Islet of Langerhans (tissue), 1 donor: ENCODE data around the gene ZNF467.

ENCODE experiments used
- FAIRE-seq: peaks from one replicate; lab custom pipeline; 2011; peaks lifted over from hg19 to GRCh38; lab: Jason Lieb, UNC

The ZNF467 gene

GRCh38 chr7:149725916-149726315, 47.5 kb downstream of the ZNF467 start:
- FAIRE-seq: no peak

DNA sequence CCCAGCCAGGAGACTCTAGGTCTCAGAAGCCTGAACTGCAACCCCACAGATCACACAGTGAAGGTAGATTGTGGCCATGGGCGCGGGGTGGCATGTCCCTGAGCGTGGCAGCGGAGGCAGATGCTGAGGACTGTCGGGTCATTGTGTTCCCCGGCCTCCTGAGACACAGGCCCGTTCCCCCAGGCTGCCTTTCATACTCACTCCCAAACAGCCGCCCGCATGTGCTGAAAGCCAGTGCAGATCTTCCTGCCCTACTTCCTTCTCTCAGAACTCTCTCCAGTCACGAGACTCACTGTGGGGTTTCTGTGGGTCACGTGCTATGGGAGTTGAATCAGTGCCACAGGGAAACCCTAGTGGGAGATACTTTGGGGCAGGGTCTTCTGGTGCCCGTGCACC, 48.0 kb downstream of the ZNF467 start:
- FAIRE-seq: no peak

DNA sequence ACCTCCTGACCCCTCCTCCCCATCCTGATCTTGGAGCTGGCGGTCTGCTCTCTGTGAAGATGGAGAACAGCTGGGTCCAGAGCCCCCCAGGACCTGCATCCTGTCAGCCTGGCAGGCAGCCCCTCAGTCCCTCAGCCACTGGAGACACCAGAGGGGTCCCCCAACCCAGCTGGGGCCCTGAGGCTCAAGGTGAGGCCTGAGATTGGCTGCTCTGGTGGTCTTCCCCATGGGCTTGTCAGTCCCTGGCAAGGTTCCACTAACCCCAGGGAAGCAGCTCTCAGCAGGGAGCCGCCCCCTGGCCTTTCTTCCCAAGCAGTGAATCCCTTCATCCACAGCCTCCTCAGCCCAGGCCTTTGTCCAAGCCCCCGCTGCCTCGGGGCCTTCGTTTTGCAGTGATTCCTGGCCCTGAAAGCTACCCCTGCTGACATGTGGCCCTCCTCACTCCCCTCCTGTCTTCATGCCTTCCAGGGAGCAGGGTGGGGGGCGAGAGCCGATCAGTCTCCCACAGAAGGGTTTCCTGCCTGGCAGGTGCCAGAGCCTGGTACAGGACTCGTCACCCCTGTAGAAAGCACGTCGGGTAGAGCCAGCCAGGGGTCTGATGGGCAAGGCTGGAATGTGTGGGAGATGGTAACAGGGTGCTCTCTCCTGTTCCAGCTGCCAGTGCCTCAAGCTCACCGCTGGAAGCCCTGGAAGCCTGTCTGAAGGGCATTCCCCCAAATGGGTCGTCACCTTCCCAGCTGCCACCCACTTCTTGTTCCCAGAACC, 48.5 kb downstream of the ZNF467 start:
- FAIRE-seq: no peak

DNA sequence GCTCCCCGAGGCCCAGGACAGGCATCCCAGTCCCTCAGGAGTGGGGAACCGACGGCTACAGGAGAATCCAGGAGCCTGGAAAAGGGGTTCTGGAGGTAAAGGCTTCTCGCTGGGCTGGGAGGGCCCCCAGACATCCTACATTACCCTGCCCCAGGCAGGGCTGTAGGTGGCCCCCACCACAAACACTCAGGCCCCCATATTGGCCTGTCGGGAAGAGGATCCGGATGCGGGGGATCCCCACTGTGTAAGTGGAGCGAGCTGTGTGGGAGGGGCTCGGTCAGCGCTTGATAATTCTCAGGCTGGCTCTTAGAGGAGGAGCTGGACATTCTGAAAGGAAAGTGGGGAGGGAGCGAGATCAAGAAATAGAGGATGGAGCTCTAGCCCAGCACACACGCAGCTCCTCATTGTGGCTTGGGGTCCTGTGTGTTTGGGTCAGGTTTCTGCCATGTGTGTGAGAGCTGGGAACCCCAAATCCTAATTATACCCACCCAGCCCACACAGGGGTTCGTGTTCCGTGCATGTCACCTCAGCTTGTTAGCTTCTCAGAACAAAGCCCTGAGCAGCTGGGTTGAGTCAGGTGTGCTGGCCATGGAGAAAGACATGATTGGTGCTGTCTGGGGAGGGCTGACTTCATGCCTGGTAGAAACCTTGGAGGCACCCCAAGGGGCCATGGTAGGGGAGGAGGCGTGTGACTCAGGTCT, 49.4 kb downstream of the ZNF467 start:
- no peak for FAIRE-seq

DNA sequence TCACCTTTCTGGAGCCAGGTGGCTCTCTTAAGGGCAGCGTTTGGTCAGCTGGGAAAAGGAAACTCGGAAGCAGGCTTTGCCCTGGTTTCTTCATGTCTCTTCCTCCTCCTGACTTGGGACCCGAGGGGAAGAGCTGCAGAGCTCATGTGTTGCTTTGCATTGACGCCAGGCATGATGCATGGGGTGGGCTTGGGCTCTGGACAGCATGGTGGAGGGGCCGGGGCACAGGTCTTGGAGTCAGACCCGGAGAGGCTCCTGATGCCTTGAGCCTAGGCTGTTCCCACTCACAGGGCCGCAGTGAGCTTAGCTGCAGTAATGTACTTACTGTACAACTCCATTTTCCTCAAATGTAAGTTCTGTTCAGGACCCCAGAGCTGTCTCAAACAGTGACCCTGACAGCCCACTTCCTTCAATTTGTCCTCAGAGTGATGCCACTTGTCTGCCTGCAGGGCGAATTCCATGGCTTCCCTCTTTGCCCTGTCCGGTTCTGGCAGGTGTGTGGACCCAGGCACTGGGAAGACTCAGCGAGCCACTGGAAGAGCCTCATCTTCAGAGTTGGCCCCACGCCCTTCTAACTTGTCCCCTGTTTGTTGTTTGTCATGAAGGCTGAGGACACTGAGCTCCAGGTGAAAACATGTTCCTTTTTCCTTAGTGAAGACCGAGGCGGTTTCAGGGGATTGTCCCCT, 50.2 kb downstream of the ZNF467 start:
- no peak for FAIRE-seq

DNA sequence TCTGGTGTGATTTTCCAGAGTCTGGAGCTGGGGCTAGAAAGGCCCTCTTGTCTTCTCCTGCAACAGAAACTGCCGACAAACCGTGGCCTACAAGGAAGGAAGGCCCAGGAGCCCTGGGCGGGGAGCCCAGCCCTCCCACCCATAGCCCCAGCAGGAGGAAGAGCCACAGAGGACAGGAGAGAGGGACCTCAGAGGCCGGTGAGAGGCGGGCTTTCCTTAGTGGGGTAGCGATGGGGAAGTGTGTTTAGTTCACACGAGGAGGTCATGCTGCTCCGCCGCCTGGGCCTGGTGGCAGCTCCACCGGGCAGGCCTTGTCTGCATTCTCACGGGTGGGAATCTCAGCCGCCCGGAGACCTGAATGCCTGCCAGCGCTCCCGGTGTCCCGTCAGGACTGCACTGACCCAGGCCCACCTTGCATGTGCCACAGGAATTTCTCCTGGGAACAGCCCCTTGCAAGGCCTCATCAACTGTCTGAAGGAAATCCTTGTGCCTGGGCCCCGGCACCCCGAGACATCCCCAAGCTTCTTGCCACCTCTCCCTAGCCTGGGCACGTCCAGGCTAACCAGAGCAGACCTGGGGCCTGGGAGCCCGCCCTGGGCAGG, 50.9 kb downstream of the ZNF467 start:
- no peak for FAIRE-seq

DNA sequence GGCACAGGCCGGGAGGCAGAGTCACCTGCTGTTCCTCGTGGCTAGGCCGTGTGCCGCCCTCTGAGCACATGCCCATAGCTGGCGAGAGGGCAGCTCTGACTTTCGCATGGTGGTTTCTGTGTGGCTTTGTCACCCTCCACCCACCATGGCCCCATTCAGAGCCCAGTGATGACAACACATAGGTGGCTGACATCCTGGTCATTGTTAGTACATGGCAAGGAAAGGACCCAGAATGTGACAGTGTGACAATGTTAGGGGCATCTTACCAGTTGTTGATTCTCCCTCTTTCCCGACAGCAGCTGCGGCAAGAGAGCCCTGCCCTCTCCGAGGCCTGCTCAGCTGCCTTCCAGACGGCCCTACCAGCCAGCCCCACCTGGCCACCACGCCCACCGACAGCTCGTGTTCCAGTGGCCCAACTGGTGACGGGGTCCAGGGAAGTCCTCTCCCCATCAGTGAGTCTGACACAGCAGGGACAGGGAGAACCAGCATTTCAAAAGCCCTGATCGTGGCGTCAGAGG, 52.2 kb downstream of the ZNF467 start:
- no peak for FAIRE-seq

DNA sequence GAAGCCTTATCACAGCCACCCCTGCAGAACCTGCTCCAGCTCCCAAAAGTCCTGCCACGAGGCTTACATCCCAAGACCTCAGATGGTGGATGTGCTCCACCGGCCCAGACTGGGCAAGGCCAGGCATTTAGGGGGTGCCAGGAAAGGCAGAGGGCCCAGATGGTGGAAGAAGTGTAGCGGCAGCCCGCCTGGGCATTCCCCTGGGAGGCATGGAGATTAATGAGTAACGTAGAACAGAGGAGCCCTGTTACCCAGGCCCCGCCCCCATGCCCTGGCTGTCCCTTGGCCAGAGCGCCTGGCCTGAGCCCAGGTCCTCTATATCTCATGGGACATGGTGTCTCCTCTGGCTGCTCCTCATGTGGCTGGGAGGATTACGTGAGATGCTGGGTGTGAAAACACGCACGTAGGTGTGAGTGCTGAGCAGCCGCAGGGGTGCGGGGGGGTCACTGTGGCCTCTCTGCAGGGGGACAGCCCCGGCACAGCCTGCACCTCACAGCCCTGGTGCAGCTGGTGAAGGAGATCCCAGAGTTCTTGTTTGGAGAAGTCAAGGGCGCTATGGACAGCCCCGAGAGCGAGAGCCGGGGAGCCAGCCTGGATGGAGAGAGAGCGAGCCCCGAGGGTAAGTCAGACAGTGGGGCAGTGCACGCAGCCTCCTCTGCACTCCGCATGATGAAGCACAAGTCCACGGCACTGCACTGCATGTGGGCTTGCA, 52.9 kb downstream of the ZNF467 start:
- FAIRE-seq: no peak

DNA sequence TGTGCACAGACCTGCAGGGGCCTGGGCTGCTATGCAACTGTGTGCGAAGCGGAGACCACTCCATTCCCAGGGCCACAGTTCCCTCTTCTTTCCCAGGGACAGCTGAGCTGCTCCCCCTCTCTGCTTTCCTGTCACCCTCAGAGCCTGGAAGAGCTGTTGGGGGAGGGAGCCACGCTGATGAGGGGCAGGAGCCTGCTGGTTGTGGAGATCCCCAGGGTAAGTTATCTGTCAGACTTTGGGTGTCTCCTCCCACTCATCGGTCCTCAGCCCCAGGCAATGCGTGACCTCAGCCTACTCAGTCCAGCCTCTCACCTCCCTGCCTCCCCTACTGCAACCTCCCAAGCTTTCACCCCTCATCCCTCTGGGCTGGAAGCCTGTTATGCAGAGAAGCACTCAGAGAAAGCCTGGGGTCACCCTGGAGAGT, 53.5 kb downstream of the ZNF467 start:
- no peak for FAIRE-seq

DNA sequence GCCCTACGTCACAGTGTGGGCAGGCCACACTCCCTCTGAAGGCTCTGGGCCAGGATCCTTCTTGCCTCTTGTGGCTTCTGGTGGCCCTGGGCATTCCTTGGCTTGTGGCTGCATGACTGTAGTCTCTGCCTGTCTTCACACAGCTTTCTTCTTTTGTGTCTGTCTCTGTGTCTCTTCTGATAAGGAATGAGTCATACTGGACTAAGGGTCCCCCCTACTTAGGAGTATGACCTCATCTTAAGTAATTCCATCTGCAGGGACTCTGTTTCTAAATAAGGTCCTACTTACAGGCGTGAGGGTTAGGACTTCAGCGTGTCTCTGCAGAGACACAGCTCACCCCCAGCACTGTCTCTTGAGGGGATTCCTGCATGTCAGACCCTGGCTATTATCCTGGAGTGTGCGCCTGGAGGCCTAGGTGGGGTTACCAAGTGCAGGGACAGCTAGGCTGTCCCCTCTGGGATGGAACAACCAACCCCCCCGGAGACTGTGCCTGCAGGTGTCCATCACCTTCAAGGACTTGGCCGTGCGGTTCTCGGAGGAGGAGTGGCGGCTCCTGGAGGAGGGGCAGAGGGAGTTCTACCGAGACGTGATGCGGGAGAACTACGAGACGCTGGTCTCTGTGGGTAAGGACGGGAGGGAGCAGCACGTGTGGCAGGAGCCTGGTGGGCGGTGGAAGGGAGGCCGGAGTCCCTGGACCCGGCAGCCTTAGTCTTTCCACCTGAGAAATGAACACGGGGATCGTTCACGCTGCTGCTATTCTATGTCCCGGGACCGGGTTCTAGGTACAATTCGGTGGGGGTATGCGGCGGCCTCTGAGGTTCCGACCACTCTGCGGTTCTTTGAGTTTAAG, 54.1 kb downstream of the ZNF467 start:
- no peak for FAIRE-seq

- FAIRE-seq: no peak
These were observed 54.7 kb downstream of the ZNF467 start for GRCh38 chr7:149718730-149719049.

DNA sequence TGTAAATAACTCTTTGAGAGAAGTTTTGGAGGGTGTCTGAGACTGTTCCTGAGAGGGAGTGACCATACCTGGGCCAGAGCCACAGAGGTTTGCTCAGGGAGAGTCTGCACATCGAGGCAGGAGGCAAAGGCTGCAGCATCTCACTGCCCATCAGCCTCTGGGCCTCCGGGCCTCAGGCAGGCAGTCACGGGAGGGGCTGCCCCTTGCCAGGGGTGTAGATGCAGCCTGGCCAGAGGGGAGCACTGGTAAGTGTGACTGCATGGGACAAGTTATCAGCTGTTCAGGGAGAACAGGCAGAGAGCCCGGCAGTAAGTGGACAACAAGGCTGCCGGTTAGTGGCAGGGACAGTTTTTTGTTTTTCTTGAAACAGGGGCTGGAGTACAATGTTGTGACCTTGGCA, 55.9 kb downstream of the ZNF467 start:
- FAIRE-seq: no peak

DNA sequence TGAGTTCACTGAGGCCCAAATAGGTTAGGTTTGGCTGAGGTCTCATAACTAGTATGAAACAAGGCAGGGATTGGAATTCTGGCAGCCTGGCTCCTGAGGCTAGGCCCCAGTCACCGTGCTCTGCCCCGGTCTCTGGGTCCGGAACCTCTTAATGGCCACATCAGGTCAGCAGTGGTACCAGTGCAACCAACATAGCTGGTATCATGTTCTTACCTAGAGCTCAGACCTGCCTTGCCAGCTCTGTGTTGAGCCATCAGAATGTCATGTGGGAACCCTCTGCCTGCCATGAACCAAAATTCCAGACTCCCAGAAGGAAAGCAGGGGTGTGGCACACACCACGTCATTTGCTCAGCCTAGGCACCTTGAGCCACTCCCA, 56.5 kb downstream of the ZNF467 start:
- FAIRE-seq: no peak

DNA sequence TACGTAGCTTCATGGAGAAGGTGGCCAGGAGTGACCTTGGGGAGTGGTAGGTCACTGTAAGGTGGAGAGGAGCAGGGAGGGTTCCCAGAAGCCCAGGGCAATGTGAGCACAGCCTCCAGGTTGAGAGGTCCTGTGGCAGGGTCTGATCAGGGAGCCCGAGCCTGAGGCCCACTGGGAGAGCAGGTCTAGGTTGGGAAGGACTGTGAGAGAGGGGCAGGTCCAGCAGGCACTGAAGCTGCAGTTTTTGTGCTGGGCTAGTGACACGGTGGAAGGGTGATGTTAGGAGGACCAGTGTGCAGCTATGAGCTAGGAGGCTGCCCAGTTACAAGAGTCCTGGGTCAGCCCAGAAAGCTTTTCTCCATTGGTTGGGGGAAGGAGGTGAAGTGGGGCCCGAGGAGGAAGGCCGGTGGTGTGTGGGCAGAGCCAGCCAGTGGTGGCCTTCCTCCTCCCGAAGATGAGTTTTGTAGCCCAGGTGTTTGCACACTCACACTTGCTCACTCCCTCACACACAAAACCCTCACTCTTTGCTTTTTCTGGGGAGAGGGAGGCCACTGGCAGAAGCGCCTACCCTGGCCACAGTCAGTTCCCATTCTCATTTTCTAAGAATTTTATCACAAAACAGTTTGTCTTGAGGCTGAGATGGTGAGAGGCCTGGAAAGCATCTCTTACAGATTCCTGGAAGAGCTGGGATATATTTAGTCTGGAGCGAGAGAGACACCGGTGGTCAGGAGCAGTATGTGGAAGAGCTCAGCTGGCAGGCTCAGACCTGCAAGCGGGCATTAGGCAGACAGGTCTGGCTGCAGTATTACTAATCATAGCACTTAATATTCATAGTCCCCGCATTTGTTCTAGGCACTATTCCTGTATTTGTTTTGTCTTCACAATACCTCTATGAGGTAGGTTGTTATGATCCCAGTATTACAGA, 57.1 kb downstream of the ZNF467 start:
- no peak for FAIRE-seq

DNA sequence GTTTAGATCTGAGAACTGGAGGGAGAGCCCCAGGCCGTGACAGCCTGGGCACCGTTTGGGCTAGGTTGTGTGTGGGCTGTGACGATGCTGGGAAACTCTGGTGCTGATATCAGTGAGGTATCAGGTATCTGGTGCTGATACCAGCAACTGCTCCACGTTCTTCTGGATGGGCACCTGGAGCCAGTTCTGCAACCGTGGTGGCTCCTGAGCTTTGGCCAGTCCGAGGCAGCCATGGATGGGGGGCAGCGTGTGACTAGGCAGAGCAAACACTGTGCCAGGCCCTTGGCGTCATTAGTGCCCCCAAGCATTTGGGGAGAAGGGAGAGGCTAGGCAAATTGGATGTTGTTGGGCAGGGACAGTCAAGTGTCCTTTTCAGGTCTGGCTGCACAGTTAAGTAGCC, 57.9 kb downstream of the ZNF467 start:
- FAIRE-seq: no peak

DNA sequence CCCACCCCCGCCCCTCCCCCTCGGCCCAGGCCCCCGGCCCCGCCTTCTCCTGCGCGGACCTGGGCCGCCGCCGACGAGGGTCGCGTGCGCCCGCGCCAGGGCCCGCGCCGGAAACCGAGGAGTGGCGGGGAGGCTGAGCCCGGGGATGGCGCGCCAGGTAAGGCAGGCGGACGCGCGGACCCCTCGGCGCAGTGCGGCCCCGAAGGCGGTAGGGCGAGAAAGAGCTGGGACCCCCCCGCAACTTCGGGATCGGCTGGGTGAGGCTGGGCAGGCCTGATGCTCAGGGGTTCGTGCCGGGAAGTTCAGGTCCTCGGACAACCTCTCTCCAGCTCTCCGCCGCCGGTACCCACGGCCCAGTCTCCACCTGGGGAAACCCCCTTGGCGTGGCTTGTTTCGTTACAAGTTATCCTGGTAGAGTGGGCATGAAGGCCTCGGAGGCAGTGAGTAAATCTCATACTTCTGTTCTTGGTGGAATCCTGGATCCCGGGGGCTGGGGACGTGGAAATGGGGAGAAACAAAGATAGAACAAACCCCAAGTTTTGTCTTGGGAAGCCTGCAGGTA, 58.4 kb downstream of the ZNF467 start:
- FAIRE-seq: no peak
